ENCODE measurements around the gene OR8B12.
A peak's percentile ranks its signal among the peaks of the same experiment; 100 is the strongest.

OR8B12 gene, protein sequence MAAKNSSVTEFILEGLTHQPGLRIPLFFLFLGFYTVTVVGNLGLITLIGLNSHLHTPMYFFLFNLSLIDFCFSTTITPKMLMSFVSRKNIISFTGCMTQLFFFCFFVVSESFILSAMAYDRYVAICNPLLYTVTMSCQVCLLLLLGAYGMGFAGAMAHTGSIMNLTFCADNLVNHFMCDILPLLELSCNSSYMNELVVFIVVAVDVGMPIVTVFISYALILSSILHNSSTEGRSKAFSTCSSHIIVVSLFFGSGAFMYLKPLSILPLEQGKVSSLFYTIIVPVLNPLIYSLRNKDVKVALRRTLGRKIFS

DNA sequence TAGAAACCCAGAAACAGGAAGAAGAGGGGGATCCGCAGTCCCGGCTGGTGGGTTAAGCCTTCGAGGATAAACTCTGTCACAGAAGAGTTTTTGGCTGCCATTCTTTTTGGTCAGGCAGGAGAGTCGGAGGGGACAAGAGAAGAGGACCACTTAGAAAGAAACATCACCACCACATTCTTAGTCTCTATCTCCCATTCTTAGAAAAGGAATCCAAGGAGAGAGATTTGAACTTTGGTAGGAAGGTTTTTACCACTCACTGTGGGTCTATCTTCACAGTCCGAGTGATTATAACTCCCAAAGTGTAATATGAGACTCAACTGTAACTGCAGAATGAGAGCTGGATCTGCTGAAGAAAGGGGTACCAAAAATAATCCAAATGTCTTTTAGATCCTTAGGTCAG lies at the start of gene OR8B12:
Gene OR8B12, minus strand, starts transcription at position 101 of the 400 bp plus-strand sequence. Its CDS starts 0 bp downstream, at position 101.
- DNase-seq: no peak

DNA sequence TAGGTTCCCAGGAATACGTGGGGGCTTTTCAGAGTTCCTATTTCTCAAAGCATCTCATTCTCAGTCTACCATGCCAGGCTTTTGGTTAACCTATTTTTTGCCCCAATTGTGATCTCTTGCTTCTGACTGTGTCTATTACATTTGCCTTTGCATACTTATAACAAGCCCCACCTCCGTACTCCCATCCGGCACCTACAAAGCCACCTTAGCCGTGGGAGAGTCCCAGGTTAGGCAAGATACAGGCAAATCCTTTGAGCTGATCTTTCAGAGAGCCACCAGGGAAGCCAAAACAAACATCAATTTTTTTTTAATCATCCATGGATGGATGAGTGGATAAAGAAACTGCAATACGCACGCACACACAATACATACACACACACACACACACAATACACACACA lies 49.2 kb upstream of the OR8B12 start:
- DNase-seq: no peak

DNA sequence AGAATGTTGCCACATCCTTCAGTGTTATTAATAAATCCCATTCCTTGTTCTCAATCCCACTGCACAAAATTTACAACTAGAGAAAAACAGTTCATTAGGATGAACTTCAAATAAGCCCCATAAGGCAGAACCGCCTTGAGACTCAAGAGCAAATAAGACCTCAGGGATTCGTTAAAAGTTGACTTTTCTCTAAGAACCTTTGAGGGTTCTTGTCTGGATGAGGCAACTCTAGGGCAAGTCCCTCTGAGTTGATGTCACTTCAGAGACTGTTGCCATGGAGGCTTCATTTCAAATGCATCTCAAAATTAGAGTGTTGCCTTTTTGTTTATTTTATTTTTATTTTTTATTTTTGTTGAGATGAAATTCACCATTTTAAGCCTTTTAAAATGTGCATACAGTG lies 48.0 kb upstream of the OR8B12 start:
- no peak for DNase-seq

- peak; percentile 36 for DNase-seq
These were observed 42.9 kb upstream of the OR8B12 start for GRCh38 chr11:124586238-124586860.

DNA sequence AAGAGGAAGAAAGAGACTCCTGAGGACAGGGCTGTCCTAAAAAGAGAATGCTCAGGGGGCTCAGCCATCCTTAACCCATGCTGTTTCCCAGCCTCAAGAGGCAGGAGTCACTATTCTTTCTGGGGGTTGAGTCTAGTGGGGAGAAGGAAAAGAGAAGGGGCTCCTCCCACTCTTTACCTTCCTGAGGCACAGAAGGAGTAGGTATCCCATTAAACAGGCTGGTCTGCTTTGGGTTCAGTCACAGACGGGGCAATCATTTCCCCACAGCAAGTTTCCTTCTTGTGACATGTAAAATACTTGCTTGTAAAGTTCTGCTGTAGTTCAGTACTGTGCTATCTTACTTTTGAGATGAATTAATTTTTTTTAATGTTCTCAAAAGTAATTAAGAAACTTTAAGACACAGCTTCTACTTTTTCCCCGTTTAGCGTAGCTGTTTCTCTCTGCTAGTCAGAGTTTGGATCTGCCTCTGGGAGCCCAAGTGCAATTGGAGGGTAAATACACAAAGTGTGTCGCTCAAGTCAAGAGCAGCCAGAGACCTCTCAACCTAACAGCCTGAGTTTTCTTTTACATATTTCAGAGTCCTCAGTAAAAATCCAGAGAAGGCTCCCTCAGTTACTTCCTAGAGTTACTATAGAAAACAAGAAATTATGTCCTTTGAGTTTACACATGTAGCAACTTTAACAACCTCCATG lies 41.4 kb upstream of the OR8B12 start:
- no peak for DNase-seq

- peak; percentile 58 for DNase-seq
These were observed 40.3 kb upstream of the OR8B12 start for GRCh38 chr11:124583781-124584180.

DNA sequence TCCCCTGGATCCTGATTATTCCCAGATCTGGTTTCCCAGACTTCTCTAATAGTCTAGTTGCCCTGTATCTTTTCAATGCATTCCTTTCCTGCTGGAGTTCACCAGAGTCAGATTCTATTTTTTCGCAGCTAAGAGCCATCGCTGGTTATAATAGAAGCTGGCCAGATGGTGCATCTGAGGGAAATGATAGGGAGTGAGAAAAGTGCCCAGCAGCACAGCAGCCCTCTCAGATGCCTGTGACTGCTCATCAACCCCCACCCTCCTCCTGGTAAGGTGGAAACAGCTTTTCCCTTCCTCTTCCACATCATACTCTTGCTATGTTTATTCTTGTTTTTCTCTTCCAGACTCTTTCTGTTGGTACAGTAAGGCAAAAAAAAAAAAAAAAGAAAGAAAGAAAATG lies 39.1 kb upstream of the OR8B12 start:
- no peak for DNase-seq

- DNase-seq: no peak
These were observed 38.4 kb upstream of the OR8B12 start for GRCh38 chr11:124581817-124582216.

GRCh38 chr11:124578761-124579160 lies 35.3 kb upstream of the OR8B12 start:
- DNase-seq: no peak

DNA sequence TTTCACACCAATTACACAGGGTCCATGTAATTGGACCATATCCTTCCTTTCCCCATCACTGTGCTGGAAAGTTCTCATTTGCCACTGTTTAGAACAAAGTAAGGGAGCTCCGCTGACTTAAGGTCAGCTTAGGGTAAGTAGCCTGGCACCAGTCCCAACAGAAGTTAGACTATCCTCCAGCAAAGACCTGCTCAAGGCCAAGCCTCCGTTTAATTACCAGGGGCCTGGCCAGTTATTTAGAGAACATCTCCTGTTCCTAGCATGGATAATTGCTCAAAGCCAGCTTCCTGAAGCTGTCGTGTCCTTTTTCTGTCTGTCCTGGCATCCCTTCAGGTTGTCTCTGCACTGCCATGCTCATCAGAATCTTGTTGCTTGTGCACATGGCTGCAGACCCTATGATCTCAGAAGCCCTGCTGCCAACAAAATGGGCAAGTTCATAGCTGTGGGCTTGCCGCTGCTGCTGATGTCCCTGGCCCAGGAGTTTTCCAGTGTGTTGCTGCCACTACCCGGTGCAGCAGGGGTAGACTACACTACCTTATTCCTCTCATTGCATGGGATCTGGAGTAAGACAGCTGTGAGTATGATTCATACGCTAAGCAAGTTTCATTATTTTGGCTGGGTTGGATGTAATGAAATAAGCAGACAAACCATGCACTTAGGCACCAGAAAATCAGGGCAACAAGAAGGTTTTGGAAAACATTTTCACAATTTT lies 34.4 kb upstream of the OR8B12 start:
- DNase-seq: no peak

DNA sequence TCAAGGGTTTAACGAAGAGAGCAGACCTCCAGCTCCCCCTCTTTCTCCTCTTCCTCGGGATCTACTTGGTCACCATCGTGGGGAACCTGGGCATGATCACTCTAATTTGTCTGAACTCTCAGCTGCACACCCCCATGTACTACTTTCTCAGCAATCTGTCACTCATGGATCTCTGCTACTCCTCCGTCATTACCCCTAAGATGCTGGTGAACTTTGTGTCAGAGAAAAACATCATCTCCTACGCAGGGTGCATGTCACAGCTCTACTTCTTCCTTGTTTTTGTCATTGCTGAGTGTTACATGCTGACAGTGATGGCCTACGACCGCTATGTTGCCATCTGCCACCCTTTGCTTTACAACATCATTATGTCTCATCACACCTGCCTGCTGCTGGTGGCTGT lies 26.7 kb upstream of the OR8B12 start:
- no peak for DNase-seq

GRCh38 chr11:124569697-124570096 lies 26.2 kb upstream of the OR8B12 start, which contains the start of gene OR8A1:
OR8A1 (plus strand) TSS chr11:124569997; CDS start chr11:124570120, 123 bp downstream.
- no peak for DNase-seq

- no peak for DNase-seq
These were observed 13.4 kb upstream of the OR8B12 start for GRCh38 chr11:124556828-124557227.

- no peak for DNase-seq
These were observed 8.5 kb upstream of the OR8B12 start for GRCh38 chr11:124551987-124552386.

DNA sequence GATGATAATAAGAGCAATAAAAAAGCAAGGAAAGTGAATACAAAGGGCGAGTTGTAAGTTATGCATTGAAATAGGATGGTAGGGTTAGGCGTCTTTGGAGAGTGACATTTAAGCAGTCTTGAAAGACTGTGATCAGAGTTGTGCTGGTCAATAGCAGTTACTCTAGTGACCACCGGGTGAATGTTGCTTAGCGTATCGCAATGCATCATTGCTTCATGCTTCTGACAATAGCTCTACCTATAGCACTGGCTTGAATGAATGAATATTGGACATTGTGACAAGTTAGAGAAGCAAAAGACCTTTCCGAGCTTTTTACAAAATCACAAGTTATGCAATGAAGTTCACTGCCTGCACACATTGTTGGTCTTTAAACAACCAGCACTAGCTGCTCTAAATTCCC lies 7.7 kb upstream of the OR8B12 start:
- DNase-seq: no peak

DNA sequence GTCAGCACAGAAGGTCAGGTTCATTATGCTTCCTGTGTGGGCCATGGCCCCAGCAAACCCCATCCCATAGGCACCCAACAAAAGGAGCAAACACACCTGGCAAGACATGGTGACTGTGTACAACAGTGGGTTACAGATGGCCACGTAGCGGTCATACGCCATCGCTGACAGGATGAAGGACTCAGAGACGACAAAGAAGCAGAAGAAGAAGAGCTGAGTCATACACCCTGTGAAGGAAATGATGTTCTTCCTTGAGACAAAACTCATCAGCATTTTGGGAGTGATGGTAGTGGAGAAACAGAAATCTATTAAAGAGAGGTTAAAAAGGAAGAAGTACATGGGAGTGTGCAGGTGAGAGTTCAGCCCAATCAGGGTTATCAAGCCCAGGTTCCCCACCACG lies 309 bp downstream of the OR8B12 start:
- DNase-seq: no peak

DNA sequence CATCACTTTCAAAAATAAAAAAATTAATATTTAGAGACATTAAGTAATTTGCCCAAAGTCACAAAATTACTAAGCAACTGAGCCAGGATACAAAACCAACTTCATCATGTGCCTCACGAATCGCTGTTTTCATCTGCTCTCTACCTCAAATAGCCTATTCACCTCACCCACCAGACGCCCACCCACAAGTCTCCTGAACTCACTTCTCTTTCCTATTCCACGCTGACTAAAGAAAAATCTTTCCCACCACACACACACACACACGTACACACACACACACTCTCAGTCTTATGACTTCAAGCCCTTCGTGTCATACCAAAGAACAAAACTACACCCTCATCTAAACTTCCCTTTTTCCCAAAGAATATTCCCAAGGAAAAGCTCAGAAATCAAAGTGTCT lies 2.2 kb downstream of the OR8B12 start:
- DNase-seq: no peak

DNA sequence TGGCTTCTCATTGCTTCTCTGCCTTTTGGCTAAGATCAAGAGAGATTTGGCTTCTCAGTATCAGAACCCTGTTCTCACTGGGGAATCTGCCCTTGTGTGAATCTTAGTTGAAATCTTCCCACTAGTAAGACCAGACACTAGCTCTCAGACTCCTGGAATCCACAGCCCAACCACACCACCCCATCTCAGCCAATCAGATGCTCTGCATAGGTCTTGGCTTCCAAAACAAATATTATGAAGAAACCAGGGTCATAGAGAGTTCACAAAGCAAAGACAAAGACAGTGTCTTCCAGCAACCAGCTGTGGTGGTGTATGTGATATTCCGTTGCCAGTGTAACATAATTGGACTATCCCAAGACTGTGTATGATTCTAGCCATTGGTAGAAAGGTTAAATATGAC lies 5.4 kb downstream of the OR8B12 start:
- no peak for DNase-seq

DNA sequence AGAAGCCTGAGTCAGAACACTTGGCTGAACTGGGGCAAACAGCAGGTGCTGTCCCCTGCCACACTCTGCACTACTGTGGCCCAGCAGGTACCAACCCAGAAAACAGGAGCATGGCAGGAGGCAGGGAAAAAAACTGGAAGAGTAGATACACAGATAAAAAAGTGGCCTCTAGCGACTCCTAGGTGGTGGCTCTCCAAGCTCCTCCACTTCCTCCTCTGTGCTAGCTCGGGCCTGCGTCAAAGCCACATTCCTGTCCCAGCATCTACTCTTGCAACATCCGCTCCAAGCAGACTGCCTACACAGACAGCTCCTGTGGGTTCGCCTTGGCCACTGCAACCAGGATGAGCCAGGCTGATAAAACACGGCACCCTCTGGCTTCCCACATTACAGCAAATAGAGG lies 6.9 kb downstream of the OR8B12 start:
- no peak for DNase-seq

- DNase-seq: no peak
These were observed 7.8 kb downstream of the OR8B12 start for GRCh38 chr11:124535552-124536232.

- DNase-seq: no peak
These were observed 9.4 kb downstream of the OR8B12 start for GRCh38 chr11:124534051-124534450.

DNA sequence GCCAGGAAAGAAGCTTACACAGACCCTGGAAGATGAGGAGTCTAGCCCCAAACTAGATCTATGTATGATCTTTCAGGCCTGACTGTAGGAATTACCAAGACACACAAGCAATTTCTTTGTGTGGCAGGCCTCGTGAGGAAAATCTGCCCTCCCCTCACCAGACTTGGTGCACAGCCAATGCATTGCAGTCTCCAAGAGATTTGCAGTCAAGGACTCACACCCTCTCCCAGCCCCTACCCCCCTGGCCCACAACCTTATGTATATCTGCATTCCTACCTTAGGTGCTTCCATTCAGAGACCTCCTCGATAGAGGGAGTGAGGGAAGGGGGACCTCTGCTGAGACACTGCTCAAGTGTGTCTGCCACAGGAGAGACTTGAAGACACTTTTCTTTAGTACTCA lies 9.8 kb downstream of the OR8B12 start:
- no peak for DNase-seq

DNA sequence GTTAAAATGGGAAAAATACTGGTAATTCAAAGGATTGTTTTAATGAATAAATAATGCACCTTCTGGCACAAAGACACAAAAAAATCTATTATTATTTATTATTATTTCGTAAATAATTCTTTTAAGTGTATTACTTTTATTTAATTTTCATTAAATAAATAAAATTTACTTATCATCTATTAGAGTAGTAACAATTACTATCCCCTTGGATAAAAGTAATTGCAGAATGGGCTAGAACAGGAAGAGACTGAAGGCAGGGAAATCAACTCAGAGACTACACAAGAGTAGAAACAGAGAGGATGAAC lies 23.0 kb downstream of the OR8B12 start:
- no peak for DNase-seq
